HG02884 (cell line): ENCODE results near the gene RAMP1.

Experiments
- ATAC-seq: cut with Tn5 transposase; IDR thresholded peaks from one replicate; pipeline ENCODE4 v1.9.1; 2021; ENCODE audit warnings: mild to moderate bottlenecking, moderate library complexity; ENCODE audit not compliant: unreplicated experiment

The RAMP1 gene

DNA sequence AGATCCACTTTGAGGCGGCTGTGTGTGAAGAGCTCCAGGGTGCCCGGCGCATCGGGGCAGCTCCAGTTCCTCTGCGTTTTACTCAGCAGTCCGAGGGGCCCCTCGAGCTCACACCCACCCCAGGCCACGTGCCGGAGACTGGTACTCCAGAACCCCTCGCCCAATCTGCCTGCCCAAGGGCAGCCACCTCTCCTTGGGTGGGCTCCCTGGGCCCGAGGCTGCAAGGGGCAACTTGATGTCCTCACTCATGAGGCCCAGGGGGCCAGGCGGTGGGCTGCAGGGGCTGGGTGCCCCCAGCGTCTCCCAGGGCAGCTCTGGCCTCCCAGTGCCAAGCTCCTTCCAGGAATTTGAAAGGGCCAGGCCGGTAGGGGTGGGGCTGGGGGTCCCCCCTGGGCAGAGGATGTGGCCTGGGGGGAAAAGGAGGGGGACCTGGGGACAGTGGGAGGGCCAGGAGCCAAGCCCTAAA lies 16.7 kb downstream of the RAMP1 start:
- ATAC-seq = no peak

DNA sequence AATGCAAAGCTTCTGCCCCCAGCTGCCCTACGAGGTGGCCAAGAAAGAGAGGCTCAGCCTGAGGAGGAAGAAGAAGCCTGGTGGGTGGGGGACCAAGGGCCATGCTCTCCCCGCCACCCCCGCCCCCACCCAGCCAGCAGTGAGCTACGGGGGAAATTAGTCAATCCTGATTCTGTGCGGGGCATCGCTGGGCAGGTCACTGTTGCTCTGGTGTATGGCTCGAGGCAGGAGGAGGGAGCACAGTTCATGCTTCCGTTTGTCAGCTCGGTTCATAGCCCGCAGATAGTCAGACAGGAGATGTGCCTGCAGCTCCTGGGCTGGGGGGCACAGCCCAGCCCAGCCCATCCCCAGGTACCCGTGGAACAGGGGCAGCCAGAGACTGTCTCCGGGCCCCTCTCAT lies 17.1 kb downstream of the RAMP1 start:
- ATAC-seq = no peak

DNA sequence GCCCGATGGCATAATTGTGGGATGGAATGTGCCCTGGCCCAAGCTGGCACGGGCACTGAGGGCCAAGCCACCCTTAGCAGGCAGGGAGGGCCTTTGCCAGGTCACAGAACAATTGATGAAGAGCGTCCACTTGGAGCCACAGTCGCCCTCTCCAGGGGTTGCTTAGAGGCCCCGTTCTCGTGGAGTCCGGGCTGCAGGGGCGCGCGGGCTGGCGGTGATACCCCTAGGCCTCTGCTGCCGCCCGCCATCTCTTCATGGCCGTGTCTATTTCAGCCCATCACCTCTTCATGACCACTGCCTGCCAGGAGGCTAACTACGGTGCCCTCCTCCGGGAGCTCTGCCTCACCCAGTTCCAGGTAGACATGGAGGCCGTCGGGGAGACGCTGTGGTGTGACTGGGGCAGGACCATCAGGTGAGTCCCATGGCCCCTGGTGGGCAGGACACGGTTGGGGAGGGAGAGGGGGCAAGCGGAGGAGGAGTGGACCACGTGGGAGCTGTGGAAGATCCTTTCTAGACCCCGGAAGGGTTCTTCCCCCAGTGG lies 17.6 kb downstream of the RAMP1 start:
- ATAC-seq = no peak

DNA sequence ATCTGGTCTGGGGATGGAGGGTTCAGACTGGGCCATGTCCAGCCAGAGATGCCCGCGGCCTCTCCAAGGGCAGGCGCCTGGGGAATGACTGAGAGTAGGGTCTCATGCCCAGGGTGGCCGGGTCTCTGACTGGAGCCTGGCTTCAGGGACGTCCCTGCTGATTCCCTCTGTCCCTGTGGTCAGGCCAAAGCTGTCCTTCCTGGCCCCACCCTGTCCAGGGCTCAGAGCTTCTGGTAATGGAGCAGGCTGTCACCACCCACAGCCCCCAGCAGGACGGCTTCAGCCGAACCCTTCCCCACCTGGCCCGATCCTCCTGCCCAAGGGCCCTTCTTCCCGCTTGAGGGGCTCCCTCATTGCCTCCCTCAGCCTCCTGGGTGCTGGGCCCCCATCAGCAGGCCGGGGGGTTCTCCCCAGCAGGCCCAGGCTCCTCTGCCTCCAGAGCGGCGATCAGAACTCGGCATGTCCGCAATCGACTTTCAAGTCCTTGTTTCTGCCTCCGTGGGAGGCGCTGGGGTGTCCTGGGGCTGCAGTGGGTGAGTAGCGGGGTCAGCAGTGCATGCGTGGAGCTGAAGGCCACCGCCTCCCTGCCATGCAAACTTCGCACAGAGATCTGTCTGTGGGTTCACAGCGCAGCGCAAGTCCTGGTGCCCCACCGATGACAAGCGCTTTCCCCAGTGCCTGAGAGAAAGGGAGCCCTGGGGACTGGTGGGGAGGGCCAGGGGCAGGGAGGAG lies 18.3 kb downstream of the RAMP1 start:
- no peak for ATAC-seq

DNA sequence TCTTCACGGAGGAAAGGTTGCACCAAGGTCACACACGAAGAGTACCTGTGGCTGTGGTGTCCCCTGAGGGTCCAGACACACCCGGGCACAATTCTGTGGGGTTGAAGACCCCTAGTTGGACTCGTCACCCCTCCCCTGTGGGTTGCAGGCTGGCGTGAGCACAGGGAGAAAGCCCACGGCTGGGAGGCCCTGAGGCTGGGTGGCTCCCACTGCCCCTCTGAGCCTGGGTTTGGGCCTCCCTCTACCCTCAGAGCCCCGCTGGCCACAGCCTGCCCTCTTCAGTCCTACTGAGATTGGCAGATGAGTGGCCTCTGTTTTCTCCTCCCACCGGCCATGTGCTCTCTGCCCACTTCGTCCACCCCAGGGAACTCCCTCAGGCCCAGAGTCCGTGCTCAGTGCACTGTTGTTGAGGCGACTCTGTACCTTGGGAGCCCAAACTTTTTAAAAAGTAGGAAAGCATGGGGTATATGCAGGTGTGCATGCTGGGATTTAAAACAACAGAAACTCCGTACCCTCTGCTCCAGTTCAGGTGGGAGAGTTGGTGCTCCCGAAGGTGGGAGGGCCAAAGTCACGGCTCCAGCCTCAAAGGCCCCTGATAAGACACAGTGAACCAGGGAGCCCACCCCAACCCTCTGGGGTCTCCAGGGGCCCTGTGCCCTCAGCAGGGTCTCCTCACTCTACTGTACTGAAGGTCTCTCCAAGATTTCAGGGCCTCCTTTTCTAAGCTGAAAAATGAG lies 19.1 kb downstream of the RAMP1 start:
- no peak for ATAC-seq

DNA sequence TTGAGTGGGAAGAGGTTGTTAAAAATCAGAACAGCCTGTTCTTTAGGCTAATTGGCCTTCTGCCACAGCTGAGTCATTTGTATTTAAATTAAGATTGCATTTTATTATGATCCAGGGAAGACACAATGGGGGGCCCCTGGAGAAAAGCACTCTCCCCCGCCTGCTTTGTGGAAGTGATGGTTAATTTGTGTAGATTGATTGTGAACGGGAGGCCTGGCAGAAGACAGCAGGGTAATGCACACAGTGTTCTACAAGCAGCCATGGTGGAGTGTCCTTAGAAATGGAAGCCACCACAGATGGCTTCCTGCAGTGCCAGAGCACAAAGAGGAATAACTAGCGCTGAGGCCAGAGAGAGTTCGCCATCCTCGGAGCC lies 19.6 kb downstream of the RAMP1 start:
- ATAC-seq = no peak

DNA sequence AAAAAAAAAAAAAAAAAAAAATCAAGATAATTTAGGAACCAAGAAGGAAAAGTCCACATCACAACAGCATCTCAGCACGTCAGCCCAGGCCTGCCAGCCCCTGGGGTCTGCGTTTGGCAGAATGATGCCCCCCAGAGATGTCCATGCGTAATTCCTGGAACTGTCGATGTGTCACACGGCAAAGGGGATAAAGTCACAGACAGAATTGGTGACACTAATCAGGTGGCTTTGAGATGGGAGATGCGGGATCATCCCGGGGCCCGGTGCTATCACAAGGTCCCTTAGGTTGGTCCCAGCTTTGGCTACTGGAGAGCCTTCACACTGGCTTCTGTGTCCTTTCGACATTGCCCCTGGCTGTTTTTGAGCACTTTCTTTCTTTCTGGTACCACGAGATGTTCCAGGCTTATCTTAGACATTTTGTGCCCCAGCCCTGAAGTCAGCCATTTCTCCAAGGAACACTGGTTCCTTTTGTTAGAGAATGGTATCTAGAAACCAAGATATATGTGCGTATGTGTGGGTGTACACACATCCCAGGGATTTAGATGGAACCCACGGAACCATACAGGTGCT lies 20.7 kb downstream of the RAMP1 start:
- ATAC-seq = no peak

DNA sequence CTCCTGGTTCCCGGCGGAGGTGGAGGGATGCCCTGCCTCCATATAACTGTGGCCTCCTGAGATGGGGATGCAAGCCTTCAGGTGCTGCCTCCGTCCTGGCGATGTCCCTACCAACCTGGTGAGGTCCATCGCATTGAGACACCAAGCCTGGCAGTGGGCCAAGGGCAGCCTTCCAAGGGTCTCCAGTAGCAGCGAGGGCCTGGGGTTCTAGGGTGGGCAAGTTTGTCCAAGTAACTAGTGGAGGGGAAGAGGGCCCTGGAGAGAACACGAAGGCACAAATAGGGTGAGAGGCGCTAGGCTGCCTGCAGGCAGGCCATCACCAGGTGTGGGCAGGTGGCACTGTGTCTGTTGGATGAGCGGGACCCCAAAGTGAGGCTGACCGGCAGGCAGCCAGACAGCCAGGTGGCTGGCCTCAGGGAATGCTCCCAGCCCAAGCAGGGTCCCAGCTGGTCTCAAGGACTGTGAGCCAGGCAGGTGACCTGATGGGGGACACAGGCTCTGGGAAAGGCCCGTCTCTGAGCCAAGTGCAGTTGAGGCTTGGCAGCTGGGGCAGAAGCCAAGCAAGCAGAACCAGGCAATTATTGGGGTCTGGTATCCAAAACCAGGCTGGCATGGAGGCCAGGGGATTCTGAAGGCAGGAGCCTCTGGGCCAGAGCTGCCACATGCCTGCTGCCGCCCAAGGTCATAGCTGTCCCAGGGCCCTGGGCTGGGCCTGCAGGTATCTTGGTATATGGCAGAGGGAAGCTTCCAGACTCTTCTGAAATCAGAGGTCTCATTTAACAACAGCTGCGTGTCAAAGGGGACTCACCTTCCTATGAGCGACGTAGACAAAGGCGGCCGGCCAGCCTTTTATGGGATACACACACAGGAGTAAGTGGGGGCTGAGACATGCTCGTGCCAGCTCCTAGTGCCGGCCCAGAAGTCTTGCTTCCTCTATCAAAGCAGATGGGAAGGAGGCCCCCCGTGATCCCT lies 23.4 kb downstream of the RAMP1 start:
- ATAC-seq = no peak

DNA sequence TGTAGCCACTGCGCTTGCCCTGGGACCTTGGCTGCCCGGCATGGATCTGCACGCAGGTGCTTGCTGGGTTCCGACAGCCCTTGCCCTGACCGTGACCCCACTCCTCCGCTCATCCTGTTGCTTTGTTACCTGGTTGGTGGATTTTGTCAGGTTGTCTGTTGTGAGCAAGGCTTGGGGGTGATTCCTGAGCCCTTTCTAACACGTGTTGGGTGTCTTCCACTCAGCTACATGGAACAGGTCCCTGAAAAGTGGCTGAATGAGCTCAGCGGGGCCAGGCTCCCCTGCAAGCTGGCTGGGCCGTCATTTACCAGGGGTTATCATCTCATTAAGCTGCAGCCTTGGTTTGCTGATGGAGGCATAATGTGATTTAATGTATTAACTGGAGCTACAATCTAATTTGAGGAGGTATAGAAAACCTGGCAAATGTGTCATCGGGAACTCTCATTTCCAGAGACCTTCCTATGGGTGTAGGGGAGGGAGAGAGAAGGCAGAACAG lies 24.6 kb downstream of the RAMP1 start:
- no peak for ATAC-seq

DNA sequence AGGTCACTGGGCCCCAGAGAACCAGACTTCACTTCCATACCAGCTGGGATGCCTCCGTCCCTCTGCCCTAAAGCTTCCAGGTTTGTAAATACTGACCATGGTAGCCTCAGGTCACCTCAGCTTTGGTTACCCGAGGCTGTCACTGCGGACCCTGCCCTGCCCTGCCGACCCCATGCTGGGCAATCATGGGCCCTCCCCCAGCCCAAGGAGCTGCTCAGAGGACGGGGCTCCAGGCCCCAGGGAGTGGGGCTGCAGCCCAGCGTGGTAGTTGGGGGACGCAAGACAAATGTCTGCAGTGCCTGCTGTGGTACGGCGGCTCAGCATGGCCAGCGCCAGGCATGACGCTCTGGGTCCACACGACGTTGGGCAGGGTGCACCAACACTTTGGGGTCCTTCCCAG lies 25.3 kb downstream of the RAMP1 start:
- no peak for ATAC-seq

DNA sequence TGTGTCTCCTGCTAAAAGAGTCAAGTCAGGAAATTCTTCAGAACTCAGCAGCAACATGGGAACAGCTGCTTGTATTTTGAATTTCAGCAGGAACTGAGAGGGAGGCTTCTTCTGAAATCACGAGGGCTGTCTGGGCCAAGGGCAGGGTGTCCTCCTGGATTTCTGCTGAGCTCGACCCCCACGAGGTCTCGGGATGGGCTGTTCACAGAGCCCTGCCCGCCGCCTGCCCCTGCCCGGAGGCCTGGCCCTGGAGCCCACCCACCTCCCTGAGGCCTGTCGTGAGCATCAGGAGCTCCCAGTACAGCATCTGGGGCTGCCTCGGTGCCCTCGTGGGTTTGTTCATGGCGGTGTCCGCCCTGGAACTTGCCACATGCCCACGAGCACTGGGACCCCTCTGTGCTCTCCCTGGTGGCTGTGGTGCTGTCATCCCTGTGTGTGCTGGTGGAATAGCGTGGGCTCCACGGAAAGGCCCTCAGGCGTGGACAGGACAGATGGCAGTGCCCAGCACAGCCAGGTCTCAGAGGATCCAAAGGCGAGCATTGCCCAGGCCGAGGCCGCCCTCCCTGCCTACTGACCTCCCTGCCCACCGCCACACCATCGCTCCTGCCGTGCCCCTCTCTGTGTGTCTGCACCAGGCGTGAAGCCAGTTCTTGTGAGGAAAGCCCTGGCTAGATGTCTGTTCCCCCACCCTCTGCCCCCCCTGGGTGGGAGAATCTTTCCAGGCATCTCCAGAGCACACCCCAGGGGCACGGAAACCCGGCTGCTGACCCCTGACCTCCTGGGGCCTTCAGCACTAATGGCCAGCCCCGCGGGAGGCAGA lies 25.9 kb downstream of the RAMP1 start:
- no peak for ATAC-seq

DNA sequence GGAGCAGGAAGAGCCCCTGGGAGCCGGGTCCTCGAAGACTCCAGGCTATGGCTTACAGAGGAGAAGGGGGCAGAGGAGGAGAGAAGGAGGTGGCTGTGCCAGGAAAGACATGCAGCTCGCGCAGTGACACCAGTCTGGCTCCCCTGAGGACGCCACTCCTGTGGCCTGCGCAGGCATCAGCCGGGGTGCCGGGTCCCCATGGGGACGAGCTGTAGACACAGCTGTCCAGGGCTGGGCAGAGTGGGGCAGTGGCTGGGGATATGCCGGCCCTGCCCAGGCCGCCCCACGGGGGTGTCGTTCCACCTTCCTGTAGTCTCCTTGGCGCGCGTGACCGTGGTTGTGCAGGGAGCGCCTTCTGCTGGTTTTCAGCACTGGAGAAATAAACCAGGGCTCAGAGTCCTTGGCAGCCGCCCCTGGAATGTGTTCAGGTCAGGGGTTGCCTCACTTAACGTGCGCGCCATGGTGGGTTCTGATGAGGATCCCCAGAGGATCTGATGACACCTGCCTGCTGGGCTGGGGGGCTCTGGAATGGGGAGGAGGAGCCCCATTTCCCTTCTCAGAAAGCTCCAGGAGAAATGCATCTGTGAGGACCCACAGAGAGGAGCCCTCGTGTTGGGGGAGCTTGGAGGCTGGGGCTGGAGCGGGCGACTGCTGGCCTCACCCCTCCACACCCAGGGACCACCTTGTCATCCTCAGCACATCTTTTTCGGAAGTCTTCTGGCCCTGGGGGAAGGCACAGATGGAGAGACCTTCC lies 26.7 kb downstream of the RAMP1 start:
- no peak for ATAC-seq

DNA sequence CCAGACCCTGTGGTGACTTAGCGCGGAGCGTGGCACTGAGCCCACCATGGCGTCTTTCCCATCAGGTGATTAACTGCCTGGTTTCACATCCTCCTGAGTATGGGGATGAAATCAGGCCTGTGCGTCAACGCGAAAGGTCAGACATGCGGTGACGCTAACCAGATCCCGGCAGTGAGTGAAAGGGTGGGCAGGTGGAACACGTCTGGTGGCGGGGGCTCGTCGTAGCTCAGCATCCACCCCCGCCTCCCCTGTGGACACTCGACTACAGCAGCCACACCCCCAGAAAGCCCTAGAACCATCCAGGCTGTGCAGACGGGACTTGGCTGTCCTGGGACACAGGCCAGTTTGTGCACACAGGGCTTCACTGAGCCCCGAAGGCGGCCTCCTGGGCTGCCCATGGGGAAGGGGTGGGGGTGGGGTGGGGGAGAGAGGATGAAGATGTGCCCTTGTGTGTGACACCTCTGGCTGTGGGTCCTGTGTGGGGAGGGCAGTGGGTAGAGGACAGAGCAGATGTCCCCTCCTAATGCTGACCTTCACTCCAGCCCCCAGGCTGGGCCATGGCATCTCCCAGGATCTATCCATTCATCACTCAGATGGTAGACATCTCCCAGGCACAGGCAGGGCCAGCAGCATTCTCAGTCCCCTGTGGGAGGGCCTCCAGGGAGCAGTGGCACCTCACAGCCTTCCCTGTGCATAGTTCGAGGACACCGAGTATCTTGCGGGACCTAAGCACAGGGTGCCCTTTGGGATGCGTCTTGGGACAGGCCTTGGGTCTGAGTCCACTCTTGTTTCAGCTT lies 27.5 kb downstream of the RAMP1 start:
- ATAC-seq = no peak

DNA sequence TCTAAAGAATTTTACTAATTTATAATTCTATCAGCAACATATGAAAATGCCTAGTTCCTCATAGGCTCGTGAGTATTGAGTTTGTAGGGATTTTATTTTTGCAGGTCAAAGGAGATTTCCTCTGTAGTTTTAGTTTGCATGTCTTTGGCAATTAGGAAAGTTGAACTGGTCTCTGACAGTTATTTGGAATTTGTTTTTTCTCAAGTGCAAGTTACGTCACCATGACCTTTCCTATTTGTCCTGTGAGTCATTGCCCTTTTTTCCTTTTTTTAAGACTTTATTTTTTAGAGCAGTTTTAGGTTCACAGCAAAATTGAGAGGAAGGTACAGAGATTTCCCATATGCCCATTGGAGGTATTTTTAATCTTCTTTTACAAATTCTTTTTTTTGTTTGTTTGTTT lies 29.0 kb downstream of the RAMP1 start:
- ATAC-seq = no peak

DNA sequence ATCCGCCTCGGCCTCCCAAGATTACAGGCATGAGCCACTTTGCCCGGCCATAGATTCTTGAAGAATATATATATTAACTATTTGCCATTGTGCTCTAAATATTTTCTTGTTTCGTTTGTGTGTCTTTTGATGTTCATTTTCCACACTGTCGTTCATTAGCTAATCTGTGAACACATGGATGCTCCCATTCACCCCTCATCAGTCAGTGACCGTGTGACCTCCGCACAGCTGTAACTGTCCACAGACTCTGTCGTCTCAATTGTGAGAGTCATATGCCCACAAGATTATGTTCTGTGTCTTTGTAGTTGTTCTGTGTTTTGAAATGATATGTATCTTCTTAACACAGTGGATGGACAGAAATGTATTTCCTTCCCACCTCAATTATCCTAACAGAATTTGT lies 29.6 kb downstream of the RAMP1 start:
- ATAC-seq = no peak

DNA sequence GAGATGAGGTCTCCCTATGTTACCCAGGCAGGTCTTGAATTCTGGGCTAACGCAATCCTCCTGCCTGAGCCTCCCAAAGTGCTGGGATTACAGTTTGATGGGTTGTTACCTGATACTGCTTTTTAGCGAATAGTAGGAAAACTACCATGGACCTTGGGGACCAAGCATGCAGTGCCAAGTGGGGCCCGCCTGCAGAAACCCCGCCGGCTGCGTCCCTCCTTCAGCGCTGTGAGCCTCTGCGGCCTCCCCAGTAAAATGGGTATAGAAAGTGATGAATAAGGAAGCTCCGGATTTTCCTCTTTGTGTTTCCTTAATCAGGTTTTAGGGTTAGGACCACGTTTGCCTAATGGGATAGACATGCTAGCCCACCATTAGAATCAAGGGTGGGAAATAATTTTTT lies 30.4 kb downstream of the RAMP1 start:
- no peak for ATAC-seq

DNA sequence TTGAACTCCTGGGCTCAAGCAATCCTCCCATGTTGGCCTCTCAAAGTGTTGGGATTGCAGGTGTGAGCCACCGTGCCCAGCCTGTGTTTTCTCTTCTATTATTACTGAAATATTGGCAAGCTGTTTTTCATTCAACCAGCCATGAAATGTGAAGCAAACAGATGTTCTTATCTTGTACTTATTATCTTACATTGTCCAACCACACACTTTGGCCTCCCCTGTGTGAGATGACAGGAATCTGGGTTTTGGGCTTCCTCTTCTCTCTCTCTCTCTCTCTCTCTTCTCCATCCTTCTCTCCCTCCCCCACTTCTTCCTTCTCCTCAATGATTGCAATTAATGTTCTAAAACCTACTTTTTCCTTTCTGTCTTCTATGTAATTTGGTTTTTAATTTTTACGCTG lies 33.1 kb downstream of the RAMP1 start:
- ATAC-seq = no peak

DNA sequence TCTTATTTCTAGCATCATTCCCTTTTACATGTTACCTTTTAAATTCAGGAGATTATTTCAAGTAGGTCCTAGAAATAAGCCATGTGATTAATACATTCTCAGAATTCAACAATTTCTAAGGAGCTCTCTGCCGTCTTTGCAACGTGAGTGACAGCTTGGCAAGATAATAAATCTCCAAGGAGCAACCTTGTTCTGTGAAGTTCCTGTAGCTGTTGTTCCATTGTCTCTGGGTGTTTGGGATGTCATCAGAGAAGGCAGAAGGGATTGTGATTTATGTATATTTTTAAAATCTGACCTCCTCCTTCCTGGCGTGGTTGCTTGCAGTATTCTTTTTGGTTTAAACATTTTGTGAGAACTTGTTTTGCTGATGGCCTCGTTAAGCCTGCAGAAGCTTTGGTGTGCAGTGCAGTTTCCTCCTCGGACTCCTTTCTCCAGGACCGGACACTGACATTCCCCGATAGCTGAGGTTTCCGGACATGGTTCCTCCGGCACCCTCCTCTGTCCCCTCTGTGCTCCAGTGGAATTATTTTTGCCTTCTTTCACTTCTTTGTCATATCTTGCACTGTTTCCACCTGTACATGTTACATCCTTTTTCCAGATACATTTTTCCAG lies 33.7 kb downstream of the RAMP1 start:
- ATAC-seq = no peak
